CD4-positive, alpha-beta T cell treated with Interleukin-15 for 4 hours (primary cell): ENCODE measurements around the gene TMEM208.

Experiments
- DNase-seq: peaks from one replicate; pipeline ENCODE4 v3.0.0-alpha.2; 2020; ENCODE audit warnings: low spot score

TMEM208 gene

DNA sequence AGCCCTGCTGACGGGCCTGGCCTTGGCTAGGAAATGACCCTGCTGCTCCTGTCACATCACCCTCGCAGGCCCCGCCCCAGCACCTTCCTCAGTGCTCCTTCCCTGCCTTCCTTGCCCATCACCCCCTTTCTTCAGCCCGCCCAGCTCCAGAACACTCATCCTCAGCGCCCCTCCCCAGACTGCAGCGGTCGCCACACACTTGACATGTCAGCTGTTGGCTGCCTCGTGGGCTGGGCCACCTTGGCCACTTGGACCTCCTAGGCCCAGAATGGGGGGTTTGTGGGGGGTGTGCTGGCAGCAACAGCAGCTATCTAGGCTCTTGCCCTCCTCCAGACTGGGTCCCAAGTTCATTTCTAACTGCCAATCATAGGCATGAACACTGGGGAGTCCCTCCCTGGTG, 17.4 kb upstream of the TMEM208 start:
- DNase-seq: no peak

DNA sequence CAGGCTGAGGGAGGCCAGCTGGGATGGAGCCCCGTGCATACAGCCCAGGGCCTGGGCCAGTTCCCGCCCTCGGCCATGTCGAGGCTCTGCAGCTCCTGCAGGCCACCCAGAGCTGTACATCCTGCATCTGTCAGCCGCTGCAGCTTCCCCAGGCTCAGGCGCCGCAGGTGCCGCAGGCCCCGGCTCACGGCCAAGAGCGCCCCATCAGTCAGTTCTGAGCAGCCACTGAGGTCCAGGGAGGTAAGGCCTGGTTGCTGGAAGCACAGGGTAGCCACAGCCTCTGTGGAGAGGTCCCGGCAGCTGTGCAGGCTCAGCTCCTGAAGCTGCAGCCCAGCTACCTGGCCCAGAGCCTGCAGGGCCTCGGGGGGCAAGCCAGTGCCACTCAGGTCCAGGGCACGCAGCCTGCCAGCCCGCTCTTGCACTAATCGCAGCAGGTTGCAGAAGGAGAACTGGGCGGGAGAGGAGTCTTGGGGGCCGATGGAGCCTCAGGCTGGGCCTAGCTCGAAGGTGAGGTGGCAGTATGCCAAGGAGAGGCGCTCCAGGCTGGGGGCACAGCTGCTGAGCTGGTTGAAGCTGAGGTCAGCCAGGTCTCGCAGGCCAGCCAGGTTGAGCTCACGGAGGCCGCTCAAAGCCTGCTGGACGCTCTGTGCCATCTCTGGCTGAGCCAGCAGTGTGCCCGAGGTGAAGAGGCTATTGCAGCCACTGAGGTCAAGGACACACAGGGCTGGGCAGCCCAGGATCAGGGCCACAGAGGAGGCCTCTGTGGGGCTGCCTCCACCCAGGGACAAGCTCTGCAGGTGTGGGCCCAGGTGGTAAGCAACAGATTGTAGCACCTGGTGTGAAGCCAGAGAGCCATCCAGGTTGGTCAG, 16.6 kb upstream of the TMEM208 start:
- no peak for DNase-seq

DNA sequence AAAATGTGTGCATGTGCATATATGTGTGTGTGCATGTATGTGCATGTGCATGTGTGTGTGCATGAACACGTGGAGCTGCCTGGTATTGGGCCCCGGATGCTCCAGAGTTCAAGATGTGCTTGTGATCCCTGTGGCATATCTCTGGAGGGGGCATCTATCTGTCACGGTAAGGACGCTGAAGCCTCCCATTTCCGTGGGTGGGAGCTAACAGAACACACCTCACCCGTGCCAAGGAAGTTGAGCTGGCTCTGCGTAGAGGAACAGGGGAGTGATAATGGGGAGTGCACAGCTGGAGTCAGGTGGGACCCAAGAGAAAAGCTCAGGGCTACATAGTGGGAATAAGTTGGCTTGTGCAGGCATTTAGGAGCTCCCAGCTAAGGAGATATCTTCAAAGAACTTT, 15.3 kb upstream of the TMEM208 start:
- no peak for DNase-seq

DNA sequence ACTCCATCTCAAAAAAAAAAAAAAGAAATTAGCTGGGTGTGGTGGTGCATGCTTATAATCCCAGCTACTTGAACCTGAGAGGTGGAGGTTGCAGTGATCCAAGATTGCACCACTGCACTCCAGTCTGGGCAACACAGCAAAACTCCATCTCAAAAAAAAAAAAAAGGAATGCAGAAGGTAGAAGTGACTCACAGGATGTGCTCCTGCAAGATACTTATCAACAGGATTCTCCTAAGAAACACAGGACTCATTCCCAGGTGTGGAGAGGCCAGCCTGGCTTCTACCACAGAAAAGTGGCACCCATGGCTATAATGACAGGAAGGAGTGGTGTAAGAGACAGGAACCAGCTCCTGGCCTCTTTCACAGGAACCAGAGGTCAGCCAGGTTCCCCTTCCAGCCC, 14.2 kb upstream of the TMEM208 start:
- DNase-seq: no peak

DNA sequence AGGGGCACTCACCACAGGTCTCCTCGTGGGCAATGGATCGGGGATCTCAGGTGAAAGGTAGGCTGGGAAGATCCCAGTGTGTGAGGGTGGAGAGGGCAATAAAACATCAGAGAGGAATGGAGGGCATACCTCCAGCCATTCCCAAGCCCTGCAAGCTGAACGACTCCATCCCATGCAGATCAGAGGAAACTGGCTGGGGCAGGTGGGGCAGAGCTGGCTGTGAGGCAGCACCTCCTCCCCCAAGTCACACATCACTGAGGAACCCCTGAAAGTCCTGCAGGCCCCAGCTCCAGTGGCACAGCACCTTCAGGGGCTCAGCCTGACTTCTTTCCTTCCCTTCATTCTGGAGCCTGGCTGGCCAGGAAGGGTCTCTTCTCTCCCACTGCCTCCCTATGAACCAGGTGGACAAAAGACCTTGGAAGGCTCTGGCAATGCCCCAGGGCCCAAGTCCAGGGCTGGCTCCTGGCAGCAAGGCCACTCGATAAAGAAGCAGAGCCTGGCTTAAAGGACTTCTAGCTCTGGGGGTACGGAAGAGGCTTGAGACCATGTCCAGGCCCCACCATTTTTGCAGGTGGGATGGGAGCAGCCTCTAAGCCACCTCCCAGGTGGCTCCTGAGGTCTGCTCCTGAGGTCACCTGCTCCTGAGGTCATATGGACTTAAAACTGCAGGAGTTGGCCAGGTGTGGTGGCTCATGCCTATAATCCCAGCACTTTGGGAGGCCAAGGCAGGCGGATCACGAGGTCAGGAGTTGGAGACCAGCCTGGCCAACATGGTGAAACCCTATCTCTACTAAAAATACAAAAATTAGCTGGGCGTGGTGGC, 13.5 kb upstream of the TMEM208 start:
- no peak for DNase-seq

DNA sequence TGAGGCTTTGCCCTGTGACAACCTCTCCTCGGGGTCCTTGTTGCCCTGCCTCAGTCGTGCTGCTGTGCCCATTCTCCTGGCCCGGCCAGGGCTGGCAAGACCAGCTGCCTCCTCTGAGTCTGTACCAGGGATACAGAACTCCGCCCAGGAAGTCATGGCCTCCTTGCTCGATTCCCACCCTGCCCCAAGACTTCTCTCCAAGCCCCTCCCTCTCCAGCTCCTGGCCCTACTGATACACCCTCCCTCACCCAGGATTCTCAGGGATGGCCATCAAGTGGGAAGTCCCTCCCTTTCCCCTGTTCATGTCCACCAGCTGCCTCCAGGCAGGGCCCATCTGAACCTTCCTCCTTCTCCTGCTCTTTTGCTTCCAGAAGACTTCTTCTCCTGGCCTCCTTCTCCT, 11.2 kb upstream of the TMEM208 start:
- DNase-seq: no peak

DNA sequence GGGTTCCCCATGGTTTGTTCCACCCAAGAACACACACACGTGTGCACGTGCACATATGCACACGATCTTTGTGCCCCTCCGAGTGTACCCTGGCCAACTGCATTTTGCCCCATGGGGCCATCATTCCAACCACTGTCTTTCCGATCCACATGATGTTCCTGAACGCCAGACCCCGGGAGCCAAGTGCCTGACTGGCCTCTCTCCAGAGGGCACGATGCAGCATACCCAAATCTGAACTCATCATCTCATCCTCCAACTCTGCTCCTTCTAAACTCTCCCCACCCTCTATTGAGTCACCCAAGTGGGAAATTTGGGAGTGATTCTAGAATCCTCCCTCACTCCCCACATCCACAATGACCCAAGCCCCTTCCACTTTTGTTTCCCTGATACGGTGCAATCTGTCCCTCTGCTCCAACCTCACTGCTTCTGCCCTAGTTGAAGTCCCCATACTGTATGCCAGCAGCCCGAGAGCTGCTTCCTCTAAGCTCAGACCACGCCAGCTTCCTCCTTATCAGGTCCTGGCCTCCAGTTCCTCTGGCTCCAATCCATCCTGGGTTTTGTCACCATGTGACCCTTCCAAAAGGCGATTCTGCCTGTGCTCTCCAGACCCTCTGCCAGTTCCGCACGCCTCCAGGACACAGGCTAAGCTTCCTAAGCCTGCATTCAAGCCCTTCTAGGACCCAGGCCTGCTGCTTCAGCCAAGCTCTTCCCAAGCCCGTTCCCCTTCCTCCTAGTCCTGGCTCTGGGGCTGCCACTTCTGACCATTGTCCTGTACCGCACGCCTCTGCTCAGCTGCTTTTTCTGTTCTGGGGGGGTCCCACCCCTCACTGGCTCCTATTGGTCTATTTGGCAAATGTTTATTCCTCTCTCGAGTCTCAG, 10.1 kb upstream of the TMEM208 start:
- no peak for DNase-seq

DNA sequence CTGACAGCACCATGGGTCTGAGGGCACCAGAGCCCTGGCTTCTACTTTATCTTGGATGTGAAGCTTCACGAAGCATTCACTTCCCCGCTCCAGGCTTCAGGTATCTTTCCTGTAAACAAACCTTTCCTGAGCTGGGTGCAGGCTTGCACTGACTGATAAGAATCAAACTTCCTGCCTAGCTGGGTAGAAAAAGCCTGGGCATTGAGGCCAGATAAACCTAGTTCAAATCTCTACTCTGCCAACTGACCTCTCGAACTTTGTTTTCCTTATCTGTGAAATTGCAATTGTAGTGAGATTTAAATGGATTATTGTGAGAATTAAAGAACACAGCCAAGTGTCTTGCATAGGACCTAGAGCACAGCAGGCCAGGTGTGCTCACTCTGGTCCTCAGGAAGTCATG, 2.9 kb upstream of the TMEM208 start:
- DNase-seq: no peak

DNA sequence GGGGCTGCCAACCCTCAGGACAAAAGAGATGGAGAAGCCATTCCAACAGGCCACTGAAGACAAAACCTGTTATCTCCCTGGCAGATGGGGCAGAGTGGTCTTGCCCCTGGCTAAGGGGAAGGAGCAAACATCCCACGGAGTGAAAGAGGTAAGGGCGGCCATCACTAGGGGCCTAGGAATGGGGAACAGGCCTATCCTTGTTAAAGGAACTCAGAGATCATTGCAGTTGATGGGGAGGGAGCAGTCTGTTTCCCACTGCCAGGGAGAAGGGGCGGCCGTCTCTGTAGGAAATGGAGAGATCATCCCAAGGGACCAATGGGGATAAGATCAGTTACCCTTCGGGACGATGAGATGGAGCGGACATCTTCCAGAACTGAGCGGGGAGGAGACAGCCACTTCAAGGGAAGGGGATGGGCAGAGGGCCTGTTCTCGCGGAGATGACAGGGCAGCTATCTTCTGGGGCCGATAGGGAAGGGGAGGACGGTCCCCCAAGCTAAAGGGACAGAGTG, 581 bp upstream of the TMEM208 start:
- no peak for DNase-seq

DNA sequence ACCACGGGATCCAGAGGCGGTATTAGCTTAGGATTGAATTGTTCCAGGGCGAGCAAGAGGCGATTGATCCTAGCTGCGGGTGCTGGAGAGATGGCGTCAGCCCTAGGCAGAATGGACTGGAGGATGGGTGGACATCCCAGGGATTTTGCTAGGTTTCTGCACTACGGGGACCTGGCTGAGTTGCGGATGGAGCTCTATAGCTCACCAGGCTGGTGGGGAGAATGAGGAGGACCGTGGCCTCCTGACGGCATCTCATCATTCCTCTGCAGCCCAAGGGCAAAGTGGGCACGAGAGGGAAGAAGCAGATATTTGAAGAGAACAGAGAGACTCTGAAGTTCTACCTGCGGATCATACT, 614 bp downstream of the TMEM208 start:
- no peak for DNase-seq

DNA sequence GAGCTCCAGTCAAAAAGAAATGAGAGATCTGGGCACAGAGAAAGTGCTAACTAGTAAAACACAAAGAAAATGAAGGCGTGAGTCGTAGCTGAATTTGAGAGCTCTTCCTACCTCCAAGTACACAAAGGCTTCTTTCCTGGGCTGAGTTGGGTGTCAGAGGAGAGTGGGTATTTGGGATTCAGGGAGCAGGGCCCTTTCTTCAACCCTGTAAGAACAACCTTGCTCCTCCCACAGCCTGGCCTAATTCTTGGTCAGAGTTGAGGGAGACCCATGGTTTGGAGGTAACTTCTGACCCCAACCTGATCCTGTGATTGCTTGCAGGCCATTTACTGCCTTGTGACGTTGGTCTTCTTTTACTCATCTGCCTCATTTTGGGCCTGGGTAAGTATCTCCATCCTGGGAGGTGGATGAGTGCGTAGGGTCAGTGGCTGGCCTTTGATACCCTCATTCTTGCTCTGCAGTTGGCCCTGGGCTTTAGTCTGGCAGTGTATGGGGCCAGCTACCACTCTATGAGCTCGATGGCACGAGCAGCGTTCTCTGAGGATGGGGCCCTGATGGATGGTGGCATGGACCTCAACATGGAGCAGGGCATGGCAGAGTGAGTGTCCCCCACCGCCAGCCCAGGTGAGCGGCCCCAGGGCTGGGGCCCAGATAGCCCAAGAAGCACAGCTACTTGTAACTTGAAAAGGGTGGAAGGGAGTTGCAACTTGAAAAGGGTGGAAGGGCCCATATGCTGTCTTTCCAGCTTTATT, 1.3 kb downstream of the TMEM208 start:
- no peak for DNase-seq

DNA sequence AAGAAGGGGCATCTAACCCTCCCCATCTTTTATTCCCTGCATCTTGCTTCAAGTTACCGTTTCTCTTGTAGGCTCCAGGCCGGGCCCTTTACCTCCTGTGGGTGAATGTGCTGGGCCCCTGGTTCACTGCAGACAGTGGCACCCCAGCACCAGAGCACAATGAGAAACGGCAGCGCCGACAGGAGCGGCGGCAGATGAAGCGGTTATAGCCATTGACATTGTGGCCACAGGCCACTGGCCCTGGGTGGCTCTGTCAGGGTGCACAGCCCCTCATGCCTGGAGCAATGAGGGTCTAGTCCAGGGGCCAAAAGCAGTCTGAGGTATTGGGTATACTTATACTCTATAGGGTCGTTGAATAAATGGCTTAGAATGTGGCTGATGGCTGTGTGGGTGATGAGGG, 2.0 kb downstream of the TMEM208 start:
- no peak for DNase-seq

DNA sequence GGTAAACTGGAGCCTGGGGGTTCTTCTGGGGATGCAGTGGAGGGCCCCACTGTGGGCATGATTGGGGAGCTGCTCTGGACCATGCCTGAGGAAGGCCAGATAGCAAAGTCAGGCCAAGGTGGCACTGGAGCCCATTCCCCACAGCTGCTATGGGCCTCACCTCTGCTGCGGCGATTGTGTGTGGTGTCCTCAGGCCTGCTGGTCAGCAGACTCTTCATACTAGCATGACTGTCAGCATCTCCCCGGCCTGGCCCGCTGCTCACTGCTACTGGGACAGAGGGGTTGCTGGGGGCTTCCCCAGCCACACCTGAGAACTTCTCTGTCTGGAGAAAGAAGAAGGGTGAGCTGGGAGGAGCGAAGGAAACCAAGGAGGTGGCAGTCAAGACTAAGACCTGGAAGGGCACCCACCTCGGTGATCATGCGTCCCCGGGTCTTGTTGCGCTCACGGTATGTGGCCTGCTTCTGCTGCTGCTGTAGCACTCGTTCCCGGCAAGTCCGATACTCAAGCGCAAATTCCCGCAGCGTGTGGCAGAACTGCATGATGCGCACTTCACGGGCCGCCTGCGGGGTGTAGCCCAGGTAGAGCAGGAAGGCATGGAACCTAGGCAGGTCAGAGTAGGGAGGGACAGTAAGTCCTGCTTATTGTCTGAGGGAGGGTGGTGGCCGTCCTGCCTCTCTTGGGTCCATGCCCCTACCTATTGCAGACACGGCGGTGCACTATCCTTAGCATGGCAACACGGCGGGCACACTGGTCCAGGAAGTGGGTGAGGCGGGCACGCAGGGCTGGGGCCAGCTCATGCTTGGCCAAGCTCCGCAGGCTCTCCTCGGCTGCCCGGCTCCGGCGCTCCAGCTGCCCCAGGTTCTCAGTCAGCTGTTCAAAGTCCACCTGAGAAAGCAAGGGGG, 3.2 kb downstream of the TMEM208 start:
- no peak for DNase-seq

DNA sequence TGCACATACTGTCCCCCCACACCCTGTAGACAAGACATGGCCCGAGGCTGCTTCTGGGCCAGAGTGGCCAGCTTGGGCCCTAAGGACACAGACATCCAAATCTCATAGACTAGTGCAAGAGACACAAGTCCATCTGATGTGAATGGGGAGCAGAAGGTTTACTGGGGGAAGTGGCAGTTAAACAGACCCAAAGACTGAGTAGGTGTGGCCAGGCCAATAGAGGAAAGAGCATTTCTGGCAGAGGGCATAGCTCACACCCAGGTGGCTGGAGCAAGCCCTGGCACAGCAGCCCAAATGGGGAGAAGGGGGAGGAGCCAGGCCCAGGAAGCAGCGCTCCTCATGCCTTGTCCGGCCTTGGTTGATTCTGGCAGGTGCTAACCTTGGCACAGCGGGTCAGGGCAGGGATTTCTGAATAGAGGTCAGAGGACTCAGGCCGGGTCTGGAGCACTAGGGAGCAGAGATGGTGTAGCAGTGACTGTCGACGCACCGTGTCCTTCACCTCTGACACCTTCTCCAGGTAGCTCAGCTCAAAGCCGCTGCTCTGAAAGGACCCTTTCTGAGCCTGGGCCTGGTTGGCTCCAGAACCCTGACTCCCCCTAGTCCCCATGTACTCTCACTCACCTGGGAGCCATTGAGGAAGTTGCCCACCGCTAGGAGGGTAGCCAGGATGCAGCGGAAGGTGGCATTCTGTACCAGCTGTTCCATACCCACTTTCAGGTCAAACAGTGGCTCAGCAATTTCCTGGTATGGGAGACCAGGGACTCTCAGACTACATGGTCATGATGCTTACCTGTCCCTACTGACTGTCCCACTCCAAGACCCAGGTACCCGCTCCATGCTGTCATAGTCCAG, 4.1 kb downstream of the TMEM208 start:
- DNase-seq: no peak

DNA sequence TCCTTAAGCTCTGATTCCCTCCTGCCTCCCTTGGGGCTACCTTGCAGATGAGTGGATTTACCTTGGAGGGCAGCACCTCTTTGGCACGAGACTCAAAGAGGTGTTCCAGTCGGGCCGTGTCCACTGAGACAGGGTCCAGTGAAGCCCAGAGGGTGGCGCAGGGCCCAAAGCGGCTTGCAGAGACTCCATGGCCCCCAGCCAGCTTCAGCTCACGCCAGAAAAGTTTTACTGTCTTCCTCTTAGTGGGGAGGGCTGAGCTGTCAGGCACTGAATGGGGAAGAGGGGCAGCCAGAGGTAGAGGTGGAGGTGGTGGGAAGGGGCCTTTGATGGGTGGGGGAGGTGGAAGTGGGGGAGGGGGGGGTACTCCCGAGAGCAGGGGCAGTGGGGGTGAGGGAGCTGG, 6.7 kb downstream of the TMEM208 start:
- no peak for DNase-seq

DNA sequence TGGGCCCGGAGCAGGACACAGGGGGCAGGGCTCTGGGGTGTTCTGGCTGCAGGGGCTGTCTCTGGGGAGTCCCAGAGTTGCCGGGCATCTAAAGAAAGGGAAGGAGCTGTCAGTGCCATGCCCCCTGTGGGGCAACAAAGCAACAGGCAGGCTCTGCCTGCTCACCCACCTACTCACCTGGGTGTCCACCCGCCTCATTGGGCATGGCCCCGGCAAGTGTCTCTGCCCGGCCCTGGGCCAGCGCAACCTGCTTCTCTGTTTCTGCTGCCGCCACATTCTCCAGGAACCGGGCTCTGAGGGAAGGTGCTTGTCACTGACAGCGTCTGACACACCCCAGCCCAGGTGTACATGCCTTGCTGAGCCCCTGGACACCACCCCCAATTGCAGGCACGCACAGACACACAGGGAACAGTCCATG, 7.3 kb downstream of the TMEM208 start:
- DNase-seq: no peak

DNA sequence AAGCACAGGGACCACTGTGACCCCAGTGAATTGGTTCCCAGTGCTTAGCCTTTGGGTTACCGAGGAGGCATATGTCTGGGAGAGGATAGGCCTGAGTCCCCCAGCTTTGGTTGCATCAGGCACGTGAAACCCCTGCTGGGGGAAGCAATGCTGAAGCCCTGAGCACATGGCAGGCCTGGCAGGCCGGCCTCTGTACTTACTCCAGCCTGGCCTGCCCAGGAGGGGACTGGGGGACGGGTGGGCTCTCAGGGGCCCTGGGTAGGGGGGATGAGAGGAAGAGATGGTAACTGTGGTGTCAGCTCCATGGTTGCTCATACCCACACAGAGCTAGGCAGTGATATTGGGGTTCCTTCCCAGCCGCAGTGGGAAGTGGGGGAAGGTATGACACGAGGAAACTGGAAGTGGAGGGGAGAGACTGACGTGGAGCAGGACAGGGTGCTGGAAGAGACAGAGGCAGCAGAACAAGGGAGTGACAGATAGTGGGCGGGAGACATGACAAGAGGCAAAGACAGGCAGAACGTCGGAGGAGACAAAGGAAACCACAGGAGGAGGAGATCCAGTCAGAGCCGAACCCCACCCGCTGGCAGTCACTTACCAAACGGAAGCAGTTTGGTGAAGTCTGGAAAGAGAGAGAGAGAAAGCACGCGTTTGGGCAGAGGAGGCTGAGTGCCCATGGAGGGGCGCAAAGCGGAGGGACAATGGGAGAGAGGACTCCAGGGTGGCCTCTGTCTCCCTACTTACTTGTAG, 9.1 kb downstream of the TMEM208 start:
- DNase-seq: peak; percentile 70

DNA sequence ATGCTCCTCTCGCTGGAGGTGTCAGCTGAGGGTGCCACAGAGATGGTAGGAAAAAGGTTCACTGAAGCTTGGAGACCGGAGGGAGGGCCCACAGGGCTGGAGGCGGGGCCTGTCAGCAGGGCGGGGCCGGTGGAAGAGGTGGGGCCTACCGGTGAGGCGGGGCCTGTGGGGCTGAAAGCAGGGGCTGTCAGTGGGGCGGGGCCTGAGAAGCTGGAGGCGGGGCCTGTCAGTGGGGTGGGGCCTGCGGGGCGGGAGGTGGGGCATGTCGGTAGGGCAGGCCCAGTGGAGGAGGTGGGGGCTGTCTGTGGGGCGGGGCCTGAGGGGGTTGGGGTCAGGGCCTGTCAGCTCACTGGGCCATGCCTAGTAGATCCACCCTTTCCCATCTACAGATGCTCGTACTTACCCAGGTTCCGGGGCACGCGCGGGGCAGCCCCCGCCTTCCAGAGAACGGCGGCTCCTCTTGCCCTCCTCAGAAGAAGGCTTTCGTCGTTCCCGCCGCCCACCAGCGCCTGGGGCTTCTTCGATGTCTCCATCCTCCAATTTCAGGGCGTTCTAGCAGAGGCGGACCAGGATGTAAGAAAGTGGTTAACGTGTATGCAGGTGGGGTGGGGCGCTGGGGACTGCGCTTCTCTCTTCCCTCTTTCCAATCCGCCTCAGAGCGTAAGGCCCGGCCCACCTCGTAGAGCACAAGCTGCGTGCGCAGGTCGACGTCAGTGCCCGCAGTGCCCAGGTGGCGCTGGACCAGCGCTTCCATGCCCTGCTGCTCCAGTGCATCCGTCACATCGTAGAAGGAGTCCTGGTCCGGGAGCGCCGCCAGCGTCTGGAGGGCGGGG, 9.8 kb downstream of the TMEM208 start:
- DNase-seq: peak; percentile 74
